NOMO-1 treated with DMSO at 0.1 percent for 48 hours (cell line): ENCODE results near the gene NUDT7.

Experiments
- DNase-seq: peaks from one replicate; lab custom pipeline; 2025; ENCODE audit not compliant: unreplicated experiment; lab: John Stamatoyannopoulos, UW

The NUDT7 gene

GRCh38 chr16:77723108-77723514 is 797 bp downstream of the NUDT7 start:
- peak; percentile 94 for DNase-seq

GRCh38 chr16:77724174-77724573 is 1.9 kb downstream of the NUDT7 start:
- DNase-seq = no peak

DNA sequence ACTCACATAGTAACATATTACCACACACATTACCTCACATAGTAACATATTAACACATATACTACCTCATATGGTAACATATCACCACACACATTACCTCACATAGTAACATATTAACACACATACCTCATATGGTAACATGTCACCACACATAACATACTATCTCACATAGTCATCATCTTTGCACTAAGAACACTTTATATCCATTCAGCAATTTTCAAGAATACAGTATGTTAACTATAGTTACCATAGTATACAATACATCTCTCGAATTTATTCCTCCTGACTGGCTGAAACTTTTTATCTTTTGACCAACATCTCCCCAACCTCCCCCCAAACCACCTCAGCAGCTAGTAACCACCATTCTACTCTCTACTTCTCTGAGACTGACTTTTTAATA is 7.6 kb downstream of the NUDT7 start:
- no peak for DNase-seq

GRCh38 chr16:77732241-77732946 is 10.1 kb downstream of the NUDT7 start:
- no peak for DNase-seq

DNA sequence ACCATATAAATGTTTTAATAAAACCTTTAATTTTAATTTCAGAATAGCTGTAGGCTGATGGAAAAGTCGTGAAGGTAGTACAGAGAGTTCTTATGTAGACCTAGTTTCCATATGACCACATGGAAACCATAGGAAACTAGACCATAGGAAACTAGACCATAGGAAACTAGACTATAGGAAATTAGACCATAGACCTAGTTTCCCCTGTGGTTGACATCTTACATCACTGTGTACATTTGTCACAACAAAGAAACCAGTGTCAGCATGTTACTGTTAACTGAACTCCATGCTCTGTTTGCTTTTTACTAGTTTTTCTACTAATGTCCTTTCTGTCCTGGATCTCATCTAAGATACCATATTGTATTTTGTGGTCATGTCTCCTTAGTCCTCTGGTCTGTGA is 14.6 kb downstream of the NUDT7 start:
- no peak for DNase-seq

- DNase-seq = no peak
These were observed 16.6 kb downstream of the NUDT7 start for GRCh38 chr16:77738706-77739558.

GRCh38 chr16:77739559-77739892 is 17.2 kb downstream of the NUDT7 start:
- no peak for DNase-seq

- DNase-seq = no peak
These were observed 21.8 kb downstream of the NUDT7 start for GRCh38 chr16:77744141-77744540.

DNA sequence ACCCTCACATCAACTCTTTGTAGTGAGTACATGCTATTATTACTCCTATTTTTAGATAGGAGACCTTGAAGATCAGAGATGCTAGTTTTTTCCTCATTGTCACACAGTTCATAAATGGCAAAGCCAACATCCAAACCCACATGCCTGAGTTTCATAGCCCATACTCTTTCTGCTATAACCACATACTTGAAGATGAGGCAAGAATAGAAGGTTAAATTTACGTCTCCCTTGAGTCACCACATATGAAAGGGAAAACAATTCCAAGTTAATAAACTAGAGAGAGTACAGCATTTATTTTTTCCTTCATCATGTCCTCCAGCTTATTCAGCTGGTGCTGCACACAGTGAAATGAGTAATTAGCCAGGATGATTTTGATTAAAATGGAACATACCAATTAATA is 23.7 kb downstream of the NUDT7 start:
- no peak for DNase-seq

DNA sequence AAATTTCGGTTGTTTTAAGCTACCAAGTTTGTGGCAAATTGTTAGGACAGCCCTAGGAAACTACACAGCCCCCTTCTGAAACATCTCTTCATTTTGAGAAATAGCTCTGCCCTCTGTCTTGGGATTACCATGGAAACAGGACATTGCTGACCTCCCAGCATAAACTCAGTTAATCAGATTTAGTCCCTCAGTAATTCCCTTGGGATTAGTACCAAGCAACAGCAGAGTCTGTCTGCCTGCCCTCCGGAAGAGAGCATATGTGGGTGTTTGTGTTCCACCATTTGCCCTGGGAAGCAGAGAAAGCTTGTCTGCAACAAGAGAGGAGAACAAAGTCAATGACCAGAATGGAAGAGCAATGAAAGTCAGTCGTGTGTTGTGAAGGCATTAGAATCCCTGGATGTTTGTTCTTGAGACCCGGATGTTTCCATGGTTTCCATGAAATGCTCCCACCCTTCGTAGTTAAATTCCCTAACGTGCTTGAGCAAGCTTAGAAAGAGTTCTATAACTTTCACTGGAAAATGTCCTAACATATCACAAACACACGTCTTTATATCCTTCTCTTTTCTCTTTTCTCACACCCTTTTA is 26.2 kb downstream of the NUDT7 start:
- DNase-seq = no peak

DNA sequence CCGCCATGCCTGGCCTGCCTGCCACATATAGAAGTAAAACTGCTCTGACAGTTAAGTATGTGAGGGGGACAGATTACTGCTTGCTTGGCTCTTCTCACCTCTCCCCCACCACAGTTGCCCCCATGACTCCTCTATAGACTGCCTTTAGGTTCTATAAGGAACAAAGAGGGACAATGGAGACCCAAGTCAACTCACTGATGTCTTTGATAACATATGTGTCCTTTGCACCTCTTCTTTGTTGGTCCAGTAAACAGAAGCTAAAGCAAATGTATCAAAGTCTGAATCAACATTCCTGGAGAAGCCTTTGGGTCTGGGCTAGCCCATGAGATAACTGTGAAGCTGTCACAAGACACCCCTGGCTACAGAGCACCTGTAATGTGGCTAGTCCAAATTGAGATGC is 27.1 kb downstream of the NUDT7 start:
- DNase-seq = no peak

DNA sequence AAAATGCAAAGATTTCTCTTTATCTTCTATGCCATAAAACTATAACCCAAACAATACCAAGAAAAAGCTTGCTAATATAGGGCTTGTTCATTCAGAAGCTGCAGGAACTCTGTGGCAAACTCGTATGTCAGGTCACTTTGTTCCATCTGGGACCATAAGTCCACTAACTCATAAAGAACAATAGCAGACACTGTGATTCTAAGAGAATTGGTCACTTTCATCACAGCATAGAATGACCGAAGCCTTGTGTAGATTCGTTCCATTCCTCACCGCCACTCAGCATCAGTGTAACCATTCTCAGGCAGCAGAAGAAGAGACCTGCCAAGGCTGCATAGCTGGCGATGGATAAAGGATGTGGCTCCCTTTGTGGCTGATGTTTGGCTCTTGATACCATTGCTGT is 35.7 kb downstream of the NUDT7 start:
- DNase-seq = no peak

DNA sequence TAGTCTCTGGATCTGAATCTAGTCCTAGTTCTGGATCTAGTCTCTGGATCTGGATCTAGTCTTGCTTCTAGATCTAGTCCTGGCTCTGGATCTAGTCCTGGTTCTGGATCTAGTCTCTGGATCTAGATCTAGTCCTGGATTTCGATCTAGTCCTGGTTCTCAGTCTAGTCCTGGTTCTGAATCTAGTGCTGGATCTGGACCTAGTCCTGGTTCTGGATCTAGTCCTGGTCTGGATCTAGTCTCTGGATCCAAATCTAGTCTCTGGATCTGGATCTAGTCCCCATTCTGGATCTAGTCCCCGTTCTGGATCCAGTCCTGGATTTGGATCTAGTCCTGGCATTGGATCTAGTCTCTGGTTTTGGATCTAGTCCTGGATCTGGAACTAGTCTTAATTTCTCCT is 36.2 kb downstream of the NUDT7 start:
- no peak for DNase-seq

DNA sequence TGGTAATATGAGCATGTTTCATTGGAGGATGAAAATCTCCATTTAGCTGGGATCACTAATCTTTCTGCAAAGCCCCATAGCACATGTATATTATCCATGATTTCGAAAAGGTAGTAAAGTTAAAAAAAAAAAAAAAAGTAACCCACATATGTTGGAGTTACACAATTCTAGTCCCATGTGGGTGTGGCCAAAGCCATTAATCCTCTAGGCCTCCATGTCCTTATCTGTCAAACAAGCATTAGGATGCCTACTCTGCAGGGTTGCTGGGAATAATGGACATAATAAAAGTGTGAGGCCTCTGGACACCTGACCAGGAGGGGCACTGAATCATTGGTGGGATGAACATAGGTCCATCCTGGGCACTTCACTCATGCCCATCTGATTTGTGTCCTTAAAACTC is 36.9 kb downstream of the NUDT7 start:
- DNase-seq = no peak

DNA sequence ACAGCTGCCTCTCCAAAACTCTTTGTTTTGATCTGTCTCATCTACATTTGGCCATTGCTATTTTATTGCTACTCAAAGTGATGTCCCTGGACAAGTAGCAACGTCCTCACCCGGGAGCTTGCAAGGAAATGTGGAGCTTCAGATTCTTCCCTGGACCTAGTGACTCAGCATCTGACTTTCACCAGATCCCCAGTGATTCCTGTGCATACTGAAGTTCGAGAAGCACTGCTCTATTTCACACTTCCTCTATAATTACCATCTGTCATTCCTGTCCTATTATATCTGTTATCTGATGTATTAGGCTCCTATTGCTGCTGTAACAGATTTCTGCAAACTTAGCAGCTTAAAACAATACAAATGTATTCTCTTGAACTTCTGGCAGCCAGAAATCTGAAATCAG is 37.5 kb downstream of the NUDT7 start:
- no peak for DNase-seq

DNA sequence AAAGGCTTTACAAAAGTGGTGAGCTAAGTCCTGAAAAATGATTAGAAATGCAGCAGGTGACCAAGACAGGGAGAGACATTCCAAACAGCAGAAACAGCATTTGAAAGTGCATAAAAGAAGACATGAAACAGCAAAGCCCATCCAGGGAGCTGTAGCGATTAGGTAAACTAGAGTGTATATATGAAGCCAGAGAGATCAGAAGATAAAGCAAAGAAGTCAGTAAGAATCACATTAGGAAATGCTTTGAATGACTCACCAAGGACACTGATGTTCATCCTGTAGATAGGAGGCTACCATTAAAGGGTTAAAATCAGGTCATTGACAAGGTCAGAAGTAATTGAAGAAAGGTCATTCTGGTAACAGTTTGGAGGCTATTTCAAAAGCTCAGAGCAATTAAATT is 38.5 kb downstream of the NUDT7 start:
- DNase-seq = no peak

GRCh38 chr16:77761204-77761603 is 38.9 kb downstream of the NUDT7 start:
- DNase-seq = no peak

DNA sequence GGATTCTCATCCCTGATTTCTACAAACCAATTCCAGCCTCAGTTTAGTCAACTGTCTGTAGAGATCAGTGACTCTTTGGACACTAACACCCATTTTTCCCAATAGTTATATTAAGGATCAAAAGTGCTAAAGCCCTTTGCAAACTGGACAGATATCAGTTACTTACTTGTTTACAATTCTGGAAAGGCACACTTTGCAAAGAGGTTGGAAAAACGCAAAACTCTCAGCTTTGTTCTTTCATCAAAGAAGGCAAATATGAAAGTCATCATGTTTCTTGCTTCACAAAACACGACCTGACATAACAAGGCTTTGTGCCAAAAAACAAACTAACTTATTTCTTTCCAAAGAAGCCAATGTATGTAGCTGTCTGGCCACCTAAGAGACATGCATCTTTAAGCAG is 39.9 kb downstream of the NUDT7 start:
- no peak for DNase-seq

DNA sequence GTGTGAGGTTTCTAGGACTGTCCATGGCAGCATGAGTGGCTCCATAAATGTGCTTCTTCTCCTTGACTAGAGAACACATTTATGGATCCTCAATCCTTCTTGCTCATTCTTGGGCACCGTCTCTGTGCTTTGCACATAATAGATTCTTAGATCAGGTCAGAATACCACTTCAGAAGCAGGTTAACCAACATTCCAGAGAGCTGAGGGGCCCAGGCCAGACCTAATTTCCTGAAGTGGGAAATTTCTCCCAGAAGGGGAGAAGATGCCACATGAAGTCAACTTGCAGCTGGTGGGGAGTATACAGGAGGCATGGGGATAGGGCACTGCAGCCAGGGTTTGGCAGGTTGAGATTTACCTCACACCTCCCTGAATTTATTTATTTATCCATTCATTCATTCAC is 41.7 kb downstream of the NUDT7 start:
- DNase-seq = no peak

DNA sequence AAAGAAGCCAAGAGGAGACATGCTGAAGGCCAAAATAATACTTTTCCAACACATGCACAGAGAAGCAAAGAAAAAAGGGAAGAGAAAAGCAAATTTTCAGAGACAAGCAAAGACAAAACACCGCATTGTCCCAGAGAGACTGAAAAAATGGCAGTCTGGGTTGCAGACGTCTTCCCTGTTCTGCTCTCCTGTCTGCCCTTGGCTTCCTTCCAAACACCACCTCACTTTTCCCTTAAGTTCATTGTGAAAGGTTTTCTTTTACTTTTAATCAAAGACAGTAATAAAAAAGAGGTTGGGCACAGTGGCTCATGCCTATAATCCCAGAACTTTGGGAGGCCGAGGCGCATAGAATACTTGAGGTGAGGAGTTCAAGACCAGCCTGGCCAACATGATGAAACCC is 44.9 kb downstream of the NUDT7 start:
- DNase-seq = no peak

DNA sequence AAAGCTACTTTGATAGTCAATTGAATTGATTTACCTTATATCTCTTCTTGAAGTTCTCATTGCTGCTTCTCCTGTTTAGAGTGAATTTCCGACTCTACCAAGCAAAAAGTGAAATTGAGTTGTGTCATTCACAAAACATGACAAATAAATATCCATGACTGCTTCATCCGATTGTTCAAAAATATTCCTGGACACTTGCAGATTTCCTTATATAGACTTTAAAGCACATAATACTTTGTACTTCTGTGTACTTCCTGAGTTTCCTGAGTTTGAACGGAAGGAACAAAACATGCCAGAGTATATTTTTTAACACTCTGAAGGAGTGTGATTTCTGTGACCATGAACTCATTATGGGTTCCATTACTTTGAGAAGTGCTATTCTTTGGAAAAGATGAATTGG is 45.5 kb downstream of the NUDT7 start:
- no peak for DNase-seq
